GM23248 (cell line): ENCODE measurements around the gene PCK2. TPM values are rescaled to one million over a fixed set of nuclear protein-coding genes. Genes with fewer than 3 reads are reported as not detected.

Source experiments
- DNase-seq: peaks from one replicate; pipeline ENCODE4 v3.0.0-alpha.2; 2015
- H2AFZ ChIP-seq: fragments of 200-600 bp; sonication (generic); 2 replicates; pipeline ENCODE4 v1.6.1; 2016; ENCODE audit warnings: antibody characterized with exemption
- H3F3A ChIP-seq: fragments of 200-600 bp; sonication (generic); 2 replicates; pipeline ENCODE4 v1.6.1; 2016; ENCODE audit warnings: mild to moderate bottlenecking, antibody characterized with exemption, mixed run types; ENCODE audit not compliant: insufficient read depth
- H3K27ac ChIP-seq: fragments of 200-600 bp; sonication (generic); 2 replicates; pipeline ENCODE4 v1.5.1; 2016; ENCODE audit warnings: mild to moderate bottlenecking
- H3K27me3 ChIP-seq: fragments of 200-600 bp; sonication (generic); replicated peaks from 2 replicates; pipeline ENCODE4 v1.6.1; 2016; ENCODE audit warnings: mild to moderate bottlenecking; ENCODE audit not compliant: insufficient read depth
- H3K36me3 ChIP-seq: fragments of 200-600 bp; sonication (generic); 2 replicates; pipeline ENCODE4 v1.6.1; 2016; ENCODE audit warnings: low read depth, mild to moderate bottlenecking
- H3K4me1 ChIP-seq: fragments of 200-600 bp; sonication (generic); 2 replicates; pipeline ENCODE4 v1.6.1; 2016; ENCODE audit warnings: mild to moderate bottlenecking; ENCODE audit not compliant: insufficient read depth
- H3K4me2 ChIP-seq: fragments of 200-600 bp; sonication (generic); one replicate; pipeline ENCODE4 v1.6.1; 2016; ENCODE audit warnings: mild to moderate bottlenecking; ENCODE audit not compliant: unreplicated experiment
- H3K4me3 ChIP-seq: fragments of 200-600 bp; sonication (generic); 2 replicates; pipeline ENCODE4 v1.5.1; 2016; ENCODE audit warnings: mild to moderate bottlenecking
- H3K79me2 ChIP-seq: fragments of 200-600 bp; sonication (generic); 2 replicates; pipeline ENCODE4 v1.6.1; 2016; ENCODE audit warnings: mild to moderate bottlenecking; ENCODE audit not compliant: insufficient read depth
- H3K9ac ChIP-seq: fragments of 200-600 bp; sonication (generic); 2 replicates; pipeline ENCODE4 v1.6.1; 2016; ENCODE audit warnings: mild to moderate bottlenecking
- H3K9me2 ChIP-seq: fragments of 200-600 bp; sonication (generic); 2 replicates; pipeline ENCODE4 v1.6.1; 2016; ENCODE audit warnings: mixed run types, mild to moderate bottlenecking, moderate library complexity; ENCODE audit not compliant: insufficient read depth
- H3K9me3 ChIP-seq: fragments of 200-600 bp; sonication (generic); one replicate; pipeline ENCODE4 v1.6.1; 2017; ENCODE audit warnings: low read depth
- H4K20me1 ChIP-seq: fragments of 200-600 bp; sonication (generic); 2 replicates; pipeline ENCODE4 v1.6.0; 2016; ENCODE audit not compliant: insufficient read depth
- EZH2 ChIP-seq: fragments of 200-600 bp; sonication (generic); IDR thresholded peaks from 2 replicates; pipeline ENCODE4 v1.6.1; 2018; ENCODE audit warnings: antibody characterized with exemption, mild to moderate bottlenecking; ENCODE audit not compliant: insufficient read depth, poor library complexity, severe bottlenecking
- EZH2phosphoT487 ChIP-seq: fragments of 200-600 bp; sonication (generic); IDR thresholded peaks from 2 replicates; pipeline ENCODE4 v1.6.1; 2018; ENCODE audit warnings: antibody characterized with exemption, moderate library complexity, mild to moderate bottlenecking, low read depth; ENCODE audit not compliant: insufficient read depth
- WGBS, 2 experiments: methylation state at CpG; one replicate each; pipeline ENCODE4 v1.1.6; 2015 to 2017; ENCODE audit warnings: low lambda C conversion rate in 2 of 2, low coverage in 1 of 2; ENCODE audit errors: missing lambda C conversion rate in 2 of 2; 5-methylcytosine and 5-hydroxymethylcytosine counted together
- in situ Hi-C: fragments of 300-500 bp; cut with MboI; formaldehyde crosslinking; loops from 2 replicates; pipeline ENCODE4 v1.15.0; 2020
- polyA plus RNA-seq: library from polyadenylated mRNA; unstranded; fragments of >200 nt; fragmentation: Nextera tagmentation; extraction: Ambion mirVana; gene quantifications from 2 replicates; pipeline ENCODE4 v1.2.1, GENCODE V29; 2016
- total RNA-seq: library from RNA; depleted of rRNA; stranded (reverse); fragments of >200 nt; shearing (Covaris generic); gene quantifications from 2 replicates; pipeline ENCODE4 v1.2.3, GENCODE V29; 2014

Gene PCK2
- total and polyA plus RNA-seq, 2 experiments from 2014 or later: 84.3 to 148 TPM

- Histone ChIP-seq H4K20me1 (no peaks in the 10 kb centered on the region), H3K9me3 (no peaks in the 10 kb centered on the region), H3K36me3 (peaks cover 14% of the 10 kb centered on the region), H3K4me3 (peak overlapping the region; percentile 84), H3K27me3 (no peaks in the 10 kb centered on the region), H3K4me2 (peak overlapping the region; percentile 85), H3K9me2 (no peaks in the 10 kb centered on the region), H3K9ac (peak overlapping the region; percentile 80), H3K79me2 (peaks cover 55% of the 10 kb centered on the region), H2AFZ (peak overlapping the region; percentile 66), H3F3A (peaks cover 31% of the 10 kb centered on the region), H3K4me1 (peaks cover 31% of the 10 kb centered on the region), H3K27ac (peak overlapping the region; percentile 10)
- in situ Hi-C loops: no loop called here
- 5 to 6% methylated on average over 29 of the region's 29 CpGs for WGBS, 2 experiments
- peak; percentile 36 for DNase-seq
- TF ChIP-seq EZH2phosphoT487: no peak
- no peak for TF ChIP-seq EZH2
Observed at GRCh38 chr14:24147761-24148428, 53.8 kb downstream of the PCK2 start.

- H3K9me3 ChIP-seq: no peaks in the 10 kb centered on the region
- DNase-seq: no peak
- peaks cover 18% of the 10 kb centered on the region for H3K4me1 ChIP-seq
- no peaks in the 10 kb centered on the region for H3K27me3 ChIP-seq
- H3F3A ChIP-seq: peaks cover 17% of the 10 kb centered on the region
- H3K9me2 ChIP-seq: no peaks in the 10 kb centered on the region
- TF ChIP-seq EZH2phosphoT487: no peak
- TF ChIP-seq EZH2: no peak
- peaks cover 19% of the 10 kb centered on the region for H3K36me3 ChIP-seq
- H2AFZ ChIP-seq: no peak overlapping the region
- H3K79me2 ChIP-seq: peaks cover 48% of the 10 kb centered on the region
- no peaks in the 10 kb centered on the region for H4K20me1 ChIP-seq
- no peak overlapping the region for H3K4me3 ChIP-seq
- H3K27ac ChIP-seq: no peak overlapping the region
- 0 out of 2 replicates have a peak overlapping the region, but pooled peaks have one; percentile 80 for H3K9ac ChIP-seq
- WGBS, 2 experiments: 94 to 100% methylated on average over 3 of the region's 3 CpGs
- H3K4me2 ChIP-seq: no peak overlapping the region
- in situ Hi-C loops: no loop called here
Observed at GRCh38 chr14:24149302-24149969, 55.3 kb downstream of the PCK2 start.

DNA sequence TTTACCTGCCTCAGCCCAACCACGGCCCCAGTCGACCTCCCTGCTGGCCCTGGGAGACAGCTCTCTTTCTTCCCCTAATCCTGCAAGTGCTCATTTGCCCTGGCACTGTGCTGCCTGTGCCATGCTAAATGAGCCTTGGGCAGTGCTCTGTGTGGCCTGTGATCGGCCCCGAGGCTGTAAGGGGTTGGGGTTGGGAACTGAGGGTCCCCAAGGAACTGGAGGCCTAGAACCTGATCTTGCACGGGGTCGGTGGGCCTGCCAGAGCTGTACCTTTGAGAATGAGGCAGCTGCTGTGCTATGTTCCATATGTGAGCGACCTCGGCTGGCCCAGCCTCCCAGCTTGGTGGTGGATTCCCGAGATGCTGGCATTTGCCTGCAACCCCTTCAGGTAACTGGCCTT is 56.0 kb downstream of the PCK2 start:
- peaks cover 25% of the 10 kb centered on the region for H3K36me3 ChIP-seq
- peaks cover 16% of the 10 kb centered on the region for H3K4me1 ChIP-seq
- no peak overlapping the region for H3K4me3 ChIP-seq
- H3K4me2 ChIP-seq: no peak overlapping the region
- H3K27me3 ChIP-seq: no peaks in the 10 kb centered on the region
- WGBS, 2 experiments: 97 to 98% methylated on average over 9 of the region's 9 CpGs
- in situ Hi-C loops: no loop called here
- H3K9me2 ChIP-seq: no peaks in the 10 kb centered on the region
- H3K27ac ChIP-seq: no peak overlapping the region
- no peaks in the 10 kb centered on the region for H4K20me1 ChIP-seq
- no peak for DNase-seq
- no peak overlapping the region for H2AFZ ChIP-seq
- no peak overlapping the region for H3K9ac ChIP-seq
- peaks cover 42% of the 10 kb centered on the region for H3K79me2 ChIP-seq
- TF ChIP-seq EZH2 (no peak), EZH2phosphoT487 (no peak)
- H3K9me3 ChIP-seq: no peaks in the 10 kb centered on the region
- H3F3A ChIP-seq: peaks cover 12% of the 10 kb centered on the region

GRCh38 chr14:24150567-24150966 is 56.5 kb downstream of the PCK2 start:
- 93 to 95% methylated on average over 9 of the region's 9 CpGs for WGBS, 2 experiments
- H3K9ac ChIP-seq: no peak overlapping the region
- peaks cover 8% of the 10 kb centered on the region for H3F3A ChIP-seq
- DNase-seq: no peak
- no peaks in the 10 kb centered on the region for H3K9me3 ChIP-seq
- no peaks in the 10 kb centered on the region for H3K9me2 ChIP-seq
- H3K36me3 ChIP-seq: peaks cover 30% of the 10 kb centered on the region
- peaks cover 11% of the 10 kb centered on the region for H3K4me1 ChIP-seq
- in situ Hi-C loops: no loop called here
- H3K4me3 ChIP-seq: no peak overlapping the region
- H4K20me1 ChIP-seq: no peaks in the 10 kb centered on the region
- H3K79me2 ChIP-seq: peaks cover 37% of the 10 kb centered on the region
- no peaks in the 10 kb centered on the region for H3K27me3 ChIP-seq
- H2AFZ ChIP-seq: no peak overlapping the region
- H3K27ac ChIP-seq: no peak overlapping the region
- H3K4me2 ChIP-seq: no peak overlapping the region
- no peak for TF ChIP-seq EZH2
- no peak for TF ChIP-seq EZH2phosphoT487
